PC-9 (cell line): ENCODE data around the gene FNDC3B. TPM values are rescaled to one million over a fixed set of nuclear protein-coding genes. Genes with fewer than 3 reads are reported as not detected.
A peak's percentile ranks its signal among the peaks of the same experiment; 100 is the strongest.

Experiments used
- BruUV-seq: library from RNA; stranded (reverse); fragments of 400-500 nt; replicated peaks from 2 replicates; lab custom pipeline; 2021; lab: Mats Ljungman, UMichigan
- CTCF ChIA-PET: fragments of 300-600 bp; sonication (Branson Sonifier 250); formaldehyde crosslinking; loops from one replicate; lab custom pipeline; 2022; ENCODE audit warnings: antibody characterized with exemption; lab: Charles Lee
- POLR2A ChIA-PET: fragments of 300-600 bp; sonication (Branson Sonifier 250); formaldehyde crosslinking; loops from one replicate; lab custom pipeline; 2022; ENCODE audit warnings: antibody characterized with exemption; ENCODE audit not compliant: unreplicated experiment; lab: Charles Lee
- DNase-seq, 2 experiments: peaks; one replicate each; pipeline versions ENCODE4 v3.0.0 to v3.0.0-alpha.2; 2015 to 2022; ENCODE audit warnings: mixed read lengths in 1 of 2
- H2AFZ ChIP-seq: fragments of 200-600 bp; sonication (generic); 2 replicates; pipeline ENCODE4 v1.8.1; 2017; ENCODE audit warnings: antibody characterized with exemption
- H3F3A ChIP-seq: fragments of 200-600 bp; sonication (generic); 2 replicates; pipeline ENCODE4 v1.8.1; 2017; ENCODE audit warnings: antibody characterized with exemption, mild to moderate bottlenecking, low read depth; ENCODE audit not compliant: insufficient read depth
- H3K27ac ChIP-seq: fragments of 200-600 bp; sonication (generic); 2 replicates; pipeline ENCODE4 v1.6.1; 2016; ENCODE audit warnings: mixed run types
- H3K27me3 ChIP-seq: fragments of 200-600 bp; sonication (generic); 2 replicates; pipeline ENCODE4 v1.6.1; 2016; ENCODE audit warnings: low read depth, mixed run types; ENCODE audit not compliant: insufficient read depth
- H3K36me3 ChIP-seq: fragments of 200-600 bp; sonication (generic); 2 replicates; pipeline ENCODE4 v1.6.1; 2016; ENCODE audit warnings: low read depth, mixed run types
- H3K4me1 ChIP-seq: fragments of 200-600 bp; sonication (generic); replicated peaks from 2 replicates; pipeline ENCODE4 v1.6.1; 2016; ENCODE audit warnings: mixed run types; ENCODE audit not compliant: insufficient read depth
- H3K4me2 ChIP-seq: fragments of 200-600 bp; sonication (generic); 2 replicates; pipeline ENCODE4 v1.6.1; 2017; ENCODE audit warnings: mixed run types
- H3K4me3 ChIP-seq: fragments of 200-600 bp; sonication (generic); 2 replicates; pipeline ENCODE4 v1.6.1; 2016; ENCODE audit warnings: mixed run types
- H3K79me2 ChIP-seq: fragments of 200-600 bp; sonication (generic); 2 replicates; pipeline ENCODE4 v1.6.1; 2017; ENCODE audit warnings: low read depth, mixed run types
- H3K9me2 ChIP-seq: fragments of 200-600 bp; sonication (generic); 2 replicates; pipeline ENCODE4 v1.8.1; 2017; ENCODE audit warnings: mild to moderate bottlenecking; ENCODE audit not compliant: insufficient read depth
- H3K9me3 ChIP-seq: fragments of 200-600 bp; sonication (generic); 2 replicates; pipeline ENCODE4 v1.8.1; 2016; ENCODE audit warnings: low read depth; ENCODE audit not compliant: insufficient read depth
- H4K20me1 ChIP-seq: fragments of 200-600 bp; sonication (generic); 2 replicates; pipeline ENCODE4 v1.8.1; 2017; ENCODE audit not compliant: insufficient read depth
- EZH2 ChIP-seq: fragments of 200-600 bp; sonication (generic); IDR thresholded peaks from 2 replicates; pipeline ENCODE4 v1.8.0; 2017; ENCODE audit warnings: antibody characterized with exemption, low read depth
- intact Hi-C: fragments of 100-400 bp; cut with micrococcal nuclease; formaldehyde crosslinking; loops from one replicate; pipeline ENCODE4 v1.10.0; 2022; ENCODE audit not compliant: unreplicated experiment
- total RNA-seq: library from RNA; stranded (reverse); gene quantifications from 2 replicates; pipeline ENCODE4 v1.2.3, GENCODE V29; 2021
- TF ChIP-seq, protein P1 (sequence below): fragments of 200-600 bp; sonication (generic); conservative IDR thresholded peaks from 2 replicates; pipeline ENCODE4 v1.6.1; 2017; ENCODE audit warnings: mixed run types, antibody characterized with exemption, mild to moderate bottlenecking, moderate library complexity

FNDC3B gene
- total RNA-seq, 1 experiment from 2014 or later = 106 TPM

DNA sequence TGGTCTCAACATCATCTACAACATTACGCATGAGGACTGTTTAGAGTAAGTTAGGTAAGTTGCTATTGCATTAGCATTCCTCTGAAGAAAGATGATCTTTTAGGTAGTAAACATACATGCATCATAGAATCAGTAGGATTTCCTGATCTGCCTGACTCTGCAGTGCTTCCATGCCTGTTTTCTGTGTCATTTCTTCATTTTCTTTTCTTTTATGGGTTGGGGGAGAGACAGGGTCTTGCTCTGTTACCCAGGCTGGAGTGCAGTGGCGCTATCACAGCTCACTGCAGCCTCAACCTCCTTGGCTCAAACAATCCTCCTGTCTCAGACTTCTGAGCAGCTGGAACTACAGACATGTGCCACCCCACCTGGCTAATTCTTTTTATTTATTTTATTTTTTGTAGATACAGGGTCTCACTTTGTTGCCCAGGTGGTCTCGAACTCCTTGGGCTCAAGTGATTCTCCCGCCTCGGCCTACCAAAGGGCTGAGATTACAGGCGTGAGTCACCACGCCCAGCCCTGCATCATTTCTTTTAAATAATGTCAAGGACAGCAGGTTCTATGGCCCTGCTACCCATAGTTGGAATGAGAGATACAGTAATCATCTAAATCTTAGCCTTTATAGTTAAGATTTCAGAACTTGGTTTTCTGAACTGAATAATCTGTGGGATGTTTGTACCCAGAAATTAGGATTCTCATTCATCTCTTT, 224.6 kb downstream of the FNDC3B start:
- Histone ChIP-seq H3K4me2 (no peak overlapping the region), H3K9me2 (no peaks in the 10 kb centered on the region), H3K36me3 (peaks cover 71% of the 10 kb centered on the region), H3K27ac (peak overlapping the region; percentile 94; the same call in 1 of the 2 replicates), H3K4me1 (peaks cover 50% of the 10 kb centered on the region), H3F3A (peaks cover 72% of the 10 kb centered on the region), H3K4me3 (no peak overlapping the region), H2AFZ (no peak overlapping the region), H3K27me3 (no peaks in the 10 kb centered on the region), H3K79me2 (peaks cover 87% of the 10 kb centered on the region), H4K20me1 (peaks cover 10% of the 10 kb centered on the region), H3K9me3 (0 out of 2 replicates have a peak, but pooled peaks cover 5% of the 10 kb centered on the region)
- CTCF ChIA-PET = no interaction called here
- no peak for DNase-seq
- POLR2A ChIA-PET = no interaction called here
- BruUV-seq = no TSS peak
- TF ChIP-seq EZH2 = no peak
- TF ChIP-seq, protein P1, sequence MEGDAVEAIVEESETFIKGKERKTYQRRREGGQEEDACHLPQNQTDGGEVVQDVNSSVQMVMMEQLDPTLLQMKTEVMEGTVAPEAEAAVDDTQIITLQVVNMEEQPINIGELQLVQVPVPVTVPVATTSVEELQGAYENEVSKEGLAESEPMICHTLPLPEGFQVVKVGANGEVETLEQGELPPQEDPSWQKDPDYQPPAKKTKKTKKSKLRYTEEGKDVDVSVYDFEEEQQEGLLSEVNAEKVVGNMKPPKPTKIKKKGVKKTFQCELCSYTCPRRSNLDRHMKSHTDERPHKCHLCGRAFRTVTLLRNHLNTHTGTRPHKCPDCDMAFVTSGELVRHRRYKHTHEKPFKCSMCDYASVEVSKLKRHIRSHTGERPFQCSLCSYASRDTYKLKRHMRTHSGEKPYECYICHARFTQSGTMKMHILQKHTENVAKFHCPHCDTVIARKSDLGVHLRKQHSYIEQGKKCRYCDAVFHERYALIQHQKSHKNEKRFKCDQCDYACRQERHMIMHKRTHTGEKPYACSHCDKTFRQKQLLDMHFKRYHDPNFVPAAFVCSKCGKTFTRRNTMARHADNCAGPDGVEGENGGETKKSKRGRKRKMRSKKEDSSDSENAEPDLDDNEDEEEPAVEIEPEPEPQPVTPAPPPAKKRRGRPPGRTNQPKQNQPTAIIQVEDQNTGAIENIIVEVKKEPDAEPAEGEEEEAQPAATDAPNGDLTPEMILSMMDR = no peak
- intact Hi-C loops = no loop called here

DNA sequence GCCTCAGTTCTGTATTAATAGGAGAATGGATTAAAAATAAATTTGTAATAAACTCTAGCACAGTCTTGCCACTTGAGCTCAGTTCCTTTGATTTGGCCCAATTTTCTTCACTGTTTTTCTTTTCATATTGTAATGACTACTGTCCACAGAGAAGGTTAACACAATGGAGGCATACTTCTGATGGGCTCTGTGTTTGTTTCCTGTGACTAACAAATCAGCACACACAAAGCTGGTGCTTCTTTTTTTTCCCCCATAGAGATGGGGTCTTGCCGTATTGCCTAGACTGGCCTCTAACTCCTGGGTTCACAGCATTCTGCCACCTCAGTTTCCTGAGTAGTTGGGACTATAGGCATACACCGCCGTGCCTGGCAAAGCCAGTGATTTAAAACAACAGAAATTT, 226.7 kb downstream of the FNDC3B start:
- Histone ChIP-seq H3K4me2 (no peak overlapping the region), H3K27me3 (no peaks in the 10 kb centered on the region), H3F3A (peaks cover 71% of the 10 kb centered on the region), H3K79me2 (peaks cover 96% of the 10 kb centered on the region), H3K9me2 (no peaks in the 10 kb centered on the region), H3K4me1 (peaks cover 30% of the 10 kb centered on the region), H2AFZ (no peak overlapping the region), H3K36me3 (peaks cover 89% of the 10 kb centered on the region), H3K9me3 (0 out of 2 replicates have a peak, but pooled peaks cover 5% of the 10 kb centered on the region), H3K4me3 (no peak overlapping the region), H3K27ac (0 out of 2 replicates have a peak overlapping the region, but pooled peaks have one; percentile 1), H4K20me1 (peaks cover 10% of the 10 kb centered on the region)
- TF ChIP-seq EZH2 = no peak
- TF ChIP-seq, protein P1 = no peak
- ChIA-PET CTCF (no interaction called here), POLR2A (no interaction called here)
- intact Hi-C loops = no loop called here
- DNase-seq = no peak
- BruUV-seq = no TSS peak

GRCh38 chr3:172268425-172268824, 229.0 kb downstream of the FNDC3B start:
- ChIA-PET CTCF (no interaction called here), POLR2A (no interaction called here)
- 0 out of 2 replicates have a peak, but pooled peaks cover 5% of the 10 kb centered on the region for H3K9me3 ChIP-seq
- no peak overlapping the region for H3K4me2 ChIP-seq
- TF ChIP-seq, protein P1 = no peak
- no peak for TF ChIP-seq EZH2
- peaks cover 89% of the 10 kb centered on the region for H3K36me3 ChIP-seq
- BruUV-seq = no TSS peak
- H3K4me1 ChIP-seq = peaks cover 25% of the 10 kb centered on the region
- H3F3A ChIP-seq = peaks cover 68% of the 10 kb centered on the region
- intact Hi-C loops = no loop called here
- H3K79me2 ChIP-seq = peaks cover 100% of the 10 kb centered on the region
- no peaks in the 10 kb centered on the region for H3K27me3 ChIP-seq
- H3K9me2 ChIP-seq = no peaks in the 10 kb centered on the region
- no peak overlapping the region for H2AFZ ChIP-seq
- H4K20me1 ChIP-seq = peaks cover 15% of the 10 kb centered on the region
- no peak overlapping the region; the same call in 1 of the 2 replicates for H3K27ac ChIP-seq
- H3K4me3 ChIP-seq = no peak overlapping the region
- no peak for DNase-seq
